Left lung (tissue), 10 donors: Measurements from ENCODE around the gene RGS3. TPM values are rescaled to one million over a fixed set of nuclear protein-coding genes. Genes with fewer than 3 reads are reported as not detected.
A peak's percentile ranks its signal among the peaks of the same experiment; 100 is the strongest.

Experiments used
- ATAC-seq: fragments of 200-7000 bp; cut with Tn5 transposase; one replicate; pipeline ENCODE4 v1.9.1; 2020; ENCODE audit warnings: moderate library complexity
- DNase-seq, 4 donors: peaks; one replicate each; pipeline ENCODE4 v3.0.0-alpha.2; 2013 to 2020
- H3K27ac ChIP-seq, 2 donors: fragments of 200-600 bp; sonication (generic) in 1 of 2; one replicate each; pipeline versions ENCODE4 v1.5.0 to v1.8.0; 2020 to 2021
- H3K27me3 ChIP-seq, 2 donors: fragments of 200-600 bp; sonication (generic) in 1 of 2; one replicate each; pipeline versions ENCODE4 v1.5.0 to v1.8.0; 2020 to 2021
- H3K36me3 ChIP-seq, 2 donors: fragments of 200-600 bp; sonication (generic) in 1 of 2; one replicate each; pipeline versions ENCODE4 v1.5.0 to v1.8.0; 2020 to 2021
- H3K4me1 ChIP-seq, 2 donors: fragments of 200-600 bp; one replicate each; pipeline ENCODE4 v1.8.0; 2021
- H3K4me3 ChIP-seq, 2 donors: fragments of 200-600 bp; sonication (generic) in 1 of 2; one replicate each; pipeline versions ENCODE4 v1.5.0 to v1.8.0; 2020 to 2021; ENCODE audit warnings: mild to moderate bottlenecking in 1 of 2
- H3K9me3 ChIP-seq, 2 donors: fragments of 200-600 bp; sonication (generic) in 1 of 2; one replicate each; pipeline versions ENCODE4 v1.5.0 to v1.8.0; 2020 to 2021
- CTCF ChIP-seq, 2 donors: fragments of 200-600 bp; sonication (generic) in 1 of 2; IDR thresholded peaks; one replicate each; pipeline versions ENCODE4 v1.5.0 to v1.8.0; 2021; ENCODE audit warnings: antibody characterized with exemption in 2 of 2
- intact Hi-C, 2 donors: fragments of 100-400 bp; cut with DNase I; formaldehyde crosslinking; loops; one replicate each; pipeline versions ENCODE4 v1.11.2 to v1.14.2; 2022
- polyA plus RNA-seq, 6 donors: library from polyadenylated mRNA; unstranded; fragments of 120-200 nt; gene quantifications; one replicate each; pipeline ENCODE4 v1.2.1, GENCODE V29; 2013; ENCODE audit not compliant: insufficient read length in 6 of 6
- total RNA-seq, 2 donors: library from RNA; stranded (reverse); fragmentation: NEBNext Ultra II Directional; extraction: Animal tissue kit (Norgen Biotek cat#: 25700); gene quantifications; one replicate each; pipeline ENCODE4 v1.2.1, GENCODE V29; 2021
- donor health status: DM: no; HTN: yes; CAD: no.
- donor health status: DM: no; HTN: no; CAD: no.

The RGS3 gene
- total and polyA plus RNA-seq, 8 donors, result 69.6 to 96.9 (median 77.4) TPM

GRCh38 chr9:113503613-113504211 is 40.2 kb downstream of the RGS3 start:
- DNase-seq, result no peak
- ATAC-seq, result no peak
- peak overlapping the region; percentile 48 to 69 for H3K27ac ChIP-seq

GRCh38 chr9:113504725-113505590 is 41.4 kb downstream of the RGS3 start:
- no peak for TF ChIP-seq CTCF (IDR thresholded peaks at IDR 0.05)
- Histone ChIP-seq H3K27ac (no peak overlapping the region), H3K36me3 (peaks cover 0 to 11% of the 10 kb centered on the region in 2 donors), H3K9me3 (no peaks in the 10 kb centered on the region), H3K4me3 (peak overlapping the region in 1 of 2 donors; percentile 41), H3K4me1 (peaks cover 0 to 42% of the 10 kb centered on the region in 2 donors), H3K27me3 (no peaks in the 10 kb centered on the region)
- ATAC-seq, result no peak
- DNase-seq, result no peak
- intact Hi-C loops, result no loop called here

More at GRCh38 chr9:113503613-113504211, 40.2 kb downstream of the RGS3 start:
- Histone ChIP-seq H3K36me3 (peaks cover 0 to 11% of the 10 kb centered on the region in 2 donors), H3K4me1 (peaks cover 0 to 42% of the 10 kb centered on the region in 2 donors), H3K9me3 (no peaks in the 10 kb centered on the region), H3K4me3 (peak overlapping the region in 1 of 2 donors; percentile 41), H3K27me3 (no peaks in the 10 kb centered on the region)
- TF ChIP-seq CTCF (IDR thresholded peaks at IDR 0.05), result no peak
- intact Hi-C loops, result no loop called here

- intact Hi-C loops, result no loop called here
- no peaks in the 10 kb centered on the region for H3K9me3 ChIP-seq
- no peak overlapping the region for H3K4me3 ChIP-seq
- peaks cover 0 to 11% of the 10 kb centered on the region in 2 donors for H3K36me3 ChIP-seq
- no peak for ATAC-seq
- peaks cover 1 to 43% of the 10 kb centered on the region in 2 donors for H3K4me1 ChIP-seq
- DNase-seq, result no peak
- TF ChIP-seq CTCF (IDR thresholded peaks at IDR 0.05), result no peak
- no peaks in the 10 kb centered on the region for H3K27me3 ChIP-seq
- H3K27ac ChIP-seq, result no peak overlapping the region
Measured at GRCh38 chr9:113506090-113506589, 42.6 kb downstream of the RGS3 start.

- H3K27me3 ChIP-seq, result no peaks in the 10 kb centered on the region
- no peak for TF ChIP-seq CTCF (IDR thresholded peaks at IDR 0.05)
- intact Hi-C loops, result no loop called here
- peaks cover 2 to 48% of the 10 kb centered on the region in 2 donors for H3K4me1 ChIP-seq
- no peak overlapping the region for H3K4me3 ChIP-seq
- H3K36me3 ChIP-seq, result peaks cover 0 to 11% of the 10 kb centered on the region in 2 donors
- DNase-seq (peak in 1 of 4 donors; percentile 64), ATAC-seq (no peak)
- no peak overlapping the region for H3K27ac ChIP-seq
- no peaks in the 10 kb centered on the region for H3K9me3 ChIP-seq
Measured at GRCh38 chr9:113507256-113507655, 43.7 kb downstream of the RGS3 start.
